GM19328 (cell line): Measurements from ENCODE around the gene LTF.

Experiments
- ATAC-seq: cut with Tn5 transposase; IDR thresholded peaks from one replicate; pipeline ENCODE4 v1.9.1; 2021; ENCODE audit warnings: mild to moderate bottlenecking, moderate library complexity; ENCODE audit not compliant: unreplicated experiment

LTF gene

DNA sequence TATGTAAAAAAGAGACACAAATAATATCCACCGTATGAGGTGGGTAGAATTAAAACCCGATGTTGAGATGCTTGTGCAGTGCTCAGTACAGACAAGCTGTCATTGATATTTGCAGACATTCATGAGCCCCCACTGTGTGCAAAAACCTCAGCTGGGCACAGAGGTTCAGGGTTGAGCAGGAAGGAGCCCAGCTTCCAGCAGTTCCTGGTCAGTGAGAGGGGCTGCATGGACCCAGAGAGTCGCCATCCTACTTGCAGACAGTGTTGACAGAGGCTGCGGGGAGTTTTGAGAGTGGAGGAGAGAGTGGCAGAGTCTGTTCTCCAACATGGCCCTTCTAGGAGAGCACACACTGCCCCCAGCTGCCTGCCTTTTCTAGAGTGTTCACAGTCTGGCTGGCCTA, 6.1 kb upstream of the LTF start:
- no peak for ATAC-seq

DNA sequence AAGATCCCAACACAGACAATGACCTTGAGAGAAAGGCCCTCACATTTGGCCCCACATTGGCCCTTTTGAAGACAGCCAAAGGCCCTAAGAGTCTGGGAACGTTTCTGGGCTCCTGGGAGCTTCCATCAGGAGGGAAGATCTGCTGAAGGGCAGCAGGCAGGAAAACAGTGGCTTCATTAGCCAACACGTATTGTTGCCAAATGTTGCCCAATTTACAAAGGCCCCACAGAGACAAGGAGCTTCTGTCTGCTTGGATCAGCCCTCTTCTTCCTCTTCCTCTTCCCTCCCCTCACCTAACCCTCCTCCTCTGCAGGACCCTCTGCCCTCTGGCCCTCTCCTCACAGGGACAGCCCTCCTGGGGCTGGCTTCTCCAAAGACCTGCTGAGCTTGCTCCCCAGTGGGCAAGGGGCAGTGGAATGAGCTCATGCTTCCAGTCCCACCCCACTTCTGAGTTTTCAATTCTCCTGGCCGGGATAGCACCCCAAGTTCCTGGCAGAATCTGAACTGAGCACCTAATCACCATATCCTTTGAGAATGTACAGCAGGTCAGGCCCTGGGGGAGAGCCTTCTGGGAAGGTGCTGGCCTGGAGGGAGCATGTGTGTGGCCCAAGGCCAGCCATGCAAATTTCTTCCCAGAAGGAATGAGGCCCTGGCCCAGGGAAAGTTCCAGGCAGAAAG, 5.1 kb upstream of the LTF start:
- ATAC-seq, result no peak

DNA sequence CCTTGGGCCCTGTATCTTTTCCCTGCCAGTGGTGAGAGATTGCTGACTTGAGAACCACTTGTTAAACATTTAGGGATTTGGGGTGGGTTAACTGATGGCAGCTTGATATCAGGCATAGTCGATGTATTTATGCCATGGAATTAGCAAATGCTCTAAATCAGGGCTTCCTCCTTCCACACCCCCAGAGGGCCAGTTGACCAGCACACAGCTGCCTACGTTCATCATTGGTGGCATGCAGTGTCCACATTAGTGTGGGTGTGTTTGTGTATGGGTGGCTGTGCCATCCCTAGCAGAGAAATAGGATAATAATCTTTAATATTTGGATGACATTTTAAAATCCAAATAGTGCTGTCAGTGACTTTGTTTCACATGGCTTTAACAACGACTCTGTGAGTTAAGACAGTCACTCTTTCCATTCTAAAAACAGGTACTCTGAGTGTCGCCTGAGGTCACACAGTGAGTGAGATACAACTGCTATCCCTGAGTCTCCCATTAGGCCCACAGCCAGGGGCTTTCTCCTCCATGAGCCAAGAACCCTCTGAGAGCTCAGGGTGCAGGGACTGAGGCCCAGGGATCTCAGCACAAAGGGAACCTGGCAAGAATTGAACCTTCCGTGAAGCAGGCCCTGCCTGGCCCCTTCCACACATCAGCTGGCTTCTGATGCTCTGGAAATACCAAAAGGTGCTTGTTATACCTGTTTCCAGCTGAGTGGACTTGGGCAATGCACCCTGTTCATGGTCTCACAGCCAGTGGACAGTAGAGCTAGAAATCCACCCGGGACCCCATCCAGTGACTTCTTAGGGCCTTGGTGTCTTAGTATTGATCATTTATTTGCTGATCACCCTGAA, 4.3 kb upstream of the LTF start:
- no peak for ATAC-seq

DNA sequence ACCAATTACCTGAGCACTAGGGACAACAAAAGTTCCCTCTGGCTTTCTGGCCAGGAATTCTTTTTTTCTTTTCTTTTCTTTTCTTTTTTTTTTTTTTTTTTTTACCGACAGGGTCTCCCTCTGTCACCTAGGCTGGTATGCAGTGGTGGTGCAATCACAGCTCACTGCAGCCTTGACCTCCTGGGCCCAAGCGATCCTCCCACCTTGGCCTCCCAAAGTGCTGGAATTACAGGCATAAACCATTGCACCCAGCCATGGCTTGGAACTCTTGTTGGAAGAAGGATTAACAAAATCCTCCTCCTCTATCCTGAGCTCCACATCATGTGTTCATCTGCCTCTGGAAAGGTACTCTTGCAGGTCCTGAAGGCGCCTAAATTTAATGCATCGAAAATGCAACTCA, 2.9 kb upstream of the LTF start:
- no peak for ATAC-seq

DNA sequence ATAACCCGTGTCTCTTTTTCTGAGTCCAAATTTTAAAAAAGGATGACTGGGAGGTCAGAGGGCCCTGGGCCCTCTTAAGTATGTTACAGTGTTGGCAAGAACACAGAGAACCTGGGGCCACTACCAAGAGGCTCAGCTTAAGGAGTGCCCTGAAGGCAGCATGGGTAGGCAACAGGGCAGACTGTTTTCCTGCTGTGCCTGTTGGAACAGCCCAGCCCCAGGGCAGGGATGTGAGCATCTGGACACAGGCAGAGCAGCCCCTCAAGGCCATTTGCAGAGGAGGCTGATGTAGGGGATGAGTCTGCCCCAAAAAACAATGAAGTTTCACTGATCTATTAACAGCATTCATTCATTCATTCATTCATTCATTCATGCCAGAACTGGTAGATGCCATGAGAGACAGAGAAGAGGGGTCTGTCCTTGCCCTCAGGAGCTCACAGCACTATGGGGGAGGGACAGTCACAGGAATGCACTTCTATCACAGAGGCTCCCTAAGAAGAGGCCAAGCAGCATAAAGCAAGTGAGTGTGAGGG, 2.2 kb upstream of the LTF start:
- ATAC-seq, result no peak

DNA sequence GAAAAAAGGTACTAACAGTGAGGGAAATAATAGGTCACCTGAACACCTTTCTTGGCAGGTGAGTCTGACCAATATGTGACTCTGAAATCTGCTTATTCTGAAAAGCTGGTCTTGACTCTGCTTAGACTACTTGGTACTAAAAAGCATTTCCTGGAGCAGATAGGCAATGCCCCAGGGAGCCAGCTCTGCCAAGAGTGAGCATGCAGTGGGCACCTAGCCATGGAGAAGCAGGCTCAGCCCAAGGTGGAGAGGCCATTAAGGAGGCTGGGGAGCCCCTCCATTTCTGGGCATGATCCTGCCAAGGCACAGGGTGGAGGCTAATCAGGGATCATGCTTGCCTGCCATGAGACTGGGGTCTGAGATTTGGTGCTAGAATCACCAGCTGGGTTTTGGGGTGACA, 1.6 kb upstream of the LTF start:
- ATAC-seq, result no peak

DNA sequence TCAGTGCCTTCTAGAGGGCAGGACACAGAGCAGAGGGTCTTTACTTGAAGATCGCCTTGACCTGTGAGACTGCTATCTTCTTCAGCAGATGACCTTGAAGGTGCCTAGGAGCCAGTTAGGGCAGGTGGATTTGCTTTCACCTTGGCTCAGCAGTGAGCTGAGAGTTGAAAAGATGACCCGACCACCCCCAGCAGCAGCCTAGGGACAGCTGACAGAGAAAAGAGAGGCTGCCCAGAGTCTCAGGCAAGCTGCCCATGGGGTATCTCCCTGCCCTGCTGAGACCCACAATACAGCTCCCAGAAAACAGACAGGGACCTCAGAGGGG, 453 bp upstream of the LTF start:
- ATAC-seq, result no peak

DNA sequence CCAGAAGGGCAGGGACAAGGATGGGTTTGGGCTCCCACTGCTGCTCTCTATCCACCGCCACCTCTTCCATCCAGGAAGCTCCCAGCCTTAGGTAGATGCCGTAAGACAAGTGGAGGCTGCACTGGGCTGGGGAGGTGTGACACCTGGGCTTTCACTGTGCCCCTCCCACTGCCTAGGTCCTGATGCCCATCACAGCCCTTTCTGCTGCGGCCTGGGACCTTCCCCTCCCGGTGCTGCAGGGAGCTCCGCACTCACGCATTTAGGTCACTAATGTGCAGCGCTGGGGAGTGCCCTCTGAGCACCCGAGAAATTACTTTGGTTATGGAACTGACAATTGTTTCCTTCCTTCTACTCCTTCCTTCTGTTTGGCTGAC, 850 bp downstream of the LTF start:
- ATAC-seq, result no peak

DNA sequence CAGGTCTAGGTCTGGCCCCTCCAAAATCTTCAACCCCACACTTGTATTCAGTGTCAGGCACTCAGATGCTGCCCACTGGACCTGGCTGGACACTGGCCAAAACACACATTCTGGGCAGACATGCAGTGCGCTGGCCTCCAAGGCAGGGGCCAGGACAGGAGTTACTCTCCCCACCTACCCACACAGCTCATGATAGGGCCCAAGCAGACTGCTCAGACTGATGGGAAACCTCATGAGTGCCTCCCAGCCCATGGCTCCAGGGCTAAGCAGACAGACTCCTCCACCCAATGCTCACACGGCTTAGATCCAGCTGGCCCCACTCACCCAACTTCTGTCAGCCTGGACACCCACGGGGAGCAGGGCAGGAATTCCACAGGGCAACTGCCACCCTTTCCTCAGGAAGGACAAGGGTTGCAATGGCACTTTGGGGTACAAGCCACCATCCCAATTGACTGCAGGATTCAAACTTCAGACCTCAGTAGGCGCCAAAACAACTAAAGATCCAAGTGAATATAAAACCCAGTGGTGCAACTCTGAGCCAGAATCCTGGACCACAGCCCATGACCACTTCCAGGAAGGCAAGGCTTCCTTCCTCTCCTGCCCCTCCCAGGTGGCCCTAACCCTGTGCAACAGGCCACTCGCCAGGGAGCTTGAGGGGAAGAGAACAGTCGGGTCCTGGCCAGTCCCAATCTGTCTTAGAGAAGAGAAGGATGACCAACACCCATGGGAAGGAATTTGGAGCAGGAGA, 1.4 kb downstream of the LTF start:
- no peak for ATAC-seq

DNA sequence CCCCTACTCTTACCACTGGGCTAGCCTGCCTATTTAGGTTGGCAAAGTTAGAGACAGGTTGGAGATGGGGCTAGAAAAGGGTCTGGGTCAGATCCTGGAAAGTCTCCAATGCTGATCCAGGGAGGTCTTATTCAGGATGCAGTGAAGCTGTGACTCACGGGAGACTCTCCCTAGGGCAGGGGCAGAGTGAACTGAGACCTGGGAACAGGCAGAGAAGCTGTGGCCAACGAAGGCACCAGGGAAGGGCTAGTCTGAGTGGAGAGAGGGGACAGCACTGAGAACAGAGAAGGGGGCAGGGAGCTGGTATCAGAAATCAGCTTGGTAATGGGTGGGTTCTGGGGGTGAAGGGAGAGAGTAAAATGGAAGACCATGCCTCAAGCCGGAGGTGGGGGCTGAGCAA, 2.2 kb downstream of the LTF start:
- no peak for ATAC-seq

DNA sequence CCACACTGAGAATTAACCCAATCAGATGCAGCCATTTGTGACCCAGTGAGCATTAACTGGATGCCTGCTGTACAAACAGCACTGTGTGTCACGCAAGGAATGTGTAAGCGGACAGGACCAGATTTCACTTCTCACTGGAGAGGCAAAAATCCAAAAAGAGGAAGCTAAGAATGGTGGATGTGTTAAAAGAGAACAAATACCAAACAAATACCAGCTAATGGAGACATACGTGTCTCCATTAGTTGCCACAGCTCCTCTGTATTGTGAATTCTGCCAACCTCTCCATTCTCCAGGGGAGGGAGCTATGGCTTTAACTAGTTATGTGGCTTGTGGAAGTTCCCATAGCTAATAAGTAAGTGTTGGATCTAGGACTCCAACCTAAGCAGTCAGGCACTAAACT, 2.6 kb downstream of the LTF start:
- ATAC-seq, result no peak

DNA sequence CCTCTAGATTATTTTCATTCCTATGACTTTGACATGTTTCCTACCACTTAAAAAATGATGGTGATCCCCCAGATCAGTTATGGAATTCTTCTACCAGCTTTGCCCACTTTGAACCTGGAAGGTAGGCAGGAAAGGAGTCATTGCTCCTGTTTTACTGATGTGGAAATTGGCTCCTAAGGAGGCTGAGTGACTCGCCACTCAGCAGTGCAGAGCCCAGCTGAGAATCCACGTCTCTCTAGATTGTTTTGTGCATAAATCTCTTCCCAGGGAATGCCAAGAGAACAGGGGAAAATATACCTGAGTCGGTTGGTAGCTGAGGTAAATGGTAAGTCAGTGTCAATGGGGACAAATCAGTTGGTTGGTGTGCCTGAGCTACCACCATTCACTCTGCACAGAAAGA, 4.7 kb downstream of the LTF start:
- no peak for ATAC-seq

DNA sequence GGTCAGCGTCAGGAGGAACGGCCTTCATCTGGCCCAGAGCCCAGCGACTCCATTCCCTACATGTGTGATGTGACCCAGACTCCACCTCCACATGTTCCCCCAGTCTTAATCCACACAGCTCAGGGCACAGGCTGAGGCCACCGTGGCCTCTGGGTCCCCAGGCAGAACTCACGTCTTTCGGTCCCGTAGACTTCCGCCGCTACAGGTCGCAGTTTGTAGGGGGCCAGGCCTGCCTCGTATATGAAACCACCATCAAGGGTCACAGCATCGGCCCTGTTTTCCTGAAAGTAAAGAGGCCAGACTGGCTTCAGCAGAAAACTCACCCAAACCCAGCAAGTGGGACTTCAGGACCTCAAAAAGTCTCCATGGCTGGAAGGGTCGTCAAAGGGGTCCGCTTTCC, 8.6 kb downstream of the LTF start:
- no peak for ATAC-seq

DNA sequence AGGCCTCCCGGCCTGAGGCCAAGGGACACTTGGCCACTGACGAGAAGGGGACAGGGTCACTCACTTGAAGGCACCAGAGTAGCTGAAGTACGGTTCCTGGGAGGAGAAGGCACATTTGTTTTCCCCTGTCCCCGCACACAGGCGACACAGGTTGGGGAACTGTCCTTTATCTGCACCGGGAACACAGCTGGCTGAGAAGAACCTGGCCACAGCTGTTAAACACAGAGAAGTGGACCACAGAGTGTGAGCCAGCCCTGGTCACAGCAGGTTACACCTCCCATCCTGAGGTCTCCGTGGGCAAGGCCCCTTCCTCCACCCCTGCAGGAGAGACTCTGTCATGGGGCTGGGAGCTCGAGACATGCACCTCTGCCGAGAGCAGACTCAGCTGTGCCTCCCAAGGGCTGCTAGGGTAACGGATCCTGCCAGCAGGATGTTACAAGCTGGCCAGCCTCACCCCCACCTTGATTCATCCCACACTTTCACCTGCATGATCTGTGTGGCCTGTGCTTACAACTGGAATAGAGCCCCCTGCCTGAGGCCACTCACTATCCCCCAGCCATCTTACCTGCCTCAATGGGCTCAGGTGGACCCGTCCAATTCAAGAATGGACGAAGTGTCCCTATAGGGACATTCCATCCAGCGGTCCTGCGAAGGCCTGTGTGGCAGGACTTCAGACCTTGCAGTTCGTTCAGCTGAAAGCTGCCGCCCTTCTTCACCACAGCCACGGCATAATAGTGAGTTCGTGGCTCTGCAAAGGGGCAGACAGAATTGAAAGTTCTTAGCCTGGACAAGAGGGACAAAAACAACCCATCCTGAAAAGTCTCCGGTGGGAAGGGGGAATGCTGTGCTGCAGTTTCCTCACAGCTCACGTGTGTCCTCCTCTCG, 9.2 kb downstream of the LTF start:
- no peak for ATAC-seq

DNA sequence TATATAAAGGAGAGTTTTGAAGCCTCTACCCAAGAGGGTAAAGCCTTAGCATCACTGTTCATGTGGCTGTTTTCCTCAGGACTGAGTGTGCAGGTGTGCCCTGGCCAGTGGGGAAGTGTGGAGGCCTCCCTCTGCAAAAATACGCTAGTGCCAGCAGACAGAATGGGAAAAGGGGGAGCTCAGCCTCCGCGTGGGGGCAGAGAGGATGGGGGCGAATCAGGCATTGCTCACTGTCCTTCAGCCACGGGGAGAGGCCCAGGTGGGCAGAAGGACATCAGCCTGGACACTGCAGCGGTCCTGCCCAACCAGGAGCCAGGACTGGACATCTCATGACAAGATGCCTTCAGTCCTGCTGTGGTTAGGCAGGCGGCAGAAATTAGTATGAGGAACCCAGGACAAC, 10.1 kb downstream of the LTF start:
- no peak for ATAC-seq

DNA sequence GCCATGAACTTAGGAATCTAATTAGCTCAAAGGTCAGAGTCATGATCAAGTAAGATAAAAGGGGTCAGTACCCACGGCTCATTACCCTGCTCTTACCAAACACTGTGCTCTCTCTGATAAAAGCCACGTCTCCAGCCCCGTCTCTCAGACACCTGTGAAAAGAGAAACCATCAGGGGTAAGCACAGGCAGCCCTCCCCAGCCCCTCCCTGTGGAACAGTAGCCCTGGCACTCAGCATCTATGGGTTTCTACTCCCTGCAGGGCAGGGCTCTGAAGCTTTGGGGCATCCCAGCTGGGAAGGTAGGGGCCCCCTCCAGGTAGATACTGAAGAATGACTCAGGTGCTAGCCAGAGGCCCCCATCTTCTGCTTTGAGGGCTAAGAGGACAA, 10.5 kb downstream of the LTF start:
- no peak for ATAC-seq

DNA sequence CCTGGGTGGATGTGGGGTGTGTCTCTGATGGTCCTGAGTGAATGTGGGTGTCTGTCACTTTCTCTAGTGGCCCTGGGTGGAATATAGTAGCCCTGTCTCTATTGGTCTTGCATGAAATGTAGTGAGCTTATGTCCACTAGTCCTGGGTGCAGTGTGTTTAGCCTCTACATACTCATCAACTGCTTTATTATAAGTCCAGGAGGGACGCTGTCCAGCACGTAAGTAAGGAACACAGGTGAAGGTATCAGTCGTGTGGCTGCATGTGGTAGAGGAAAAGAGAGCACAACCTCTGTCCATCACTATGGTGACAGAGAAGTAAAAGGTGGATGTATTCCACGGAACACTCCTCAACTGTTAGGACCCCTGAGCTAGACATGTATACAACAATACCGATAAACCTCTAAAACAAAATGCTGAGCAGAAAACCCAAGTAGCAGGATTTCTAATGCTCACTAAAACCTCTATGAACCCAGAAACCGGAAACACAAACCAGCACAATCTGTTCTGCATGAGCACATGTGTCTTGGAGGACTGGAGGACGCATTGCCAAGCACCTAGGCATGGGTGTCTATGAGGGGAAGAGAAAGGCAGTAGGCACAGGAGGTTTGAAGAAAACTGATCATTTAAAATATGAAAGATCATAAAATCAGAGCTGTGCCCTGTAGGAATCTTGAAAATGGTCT, 11.0 kb downstream of the LTF start:
- no peak for ATAC-seq

DNA sequence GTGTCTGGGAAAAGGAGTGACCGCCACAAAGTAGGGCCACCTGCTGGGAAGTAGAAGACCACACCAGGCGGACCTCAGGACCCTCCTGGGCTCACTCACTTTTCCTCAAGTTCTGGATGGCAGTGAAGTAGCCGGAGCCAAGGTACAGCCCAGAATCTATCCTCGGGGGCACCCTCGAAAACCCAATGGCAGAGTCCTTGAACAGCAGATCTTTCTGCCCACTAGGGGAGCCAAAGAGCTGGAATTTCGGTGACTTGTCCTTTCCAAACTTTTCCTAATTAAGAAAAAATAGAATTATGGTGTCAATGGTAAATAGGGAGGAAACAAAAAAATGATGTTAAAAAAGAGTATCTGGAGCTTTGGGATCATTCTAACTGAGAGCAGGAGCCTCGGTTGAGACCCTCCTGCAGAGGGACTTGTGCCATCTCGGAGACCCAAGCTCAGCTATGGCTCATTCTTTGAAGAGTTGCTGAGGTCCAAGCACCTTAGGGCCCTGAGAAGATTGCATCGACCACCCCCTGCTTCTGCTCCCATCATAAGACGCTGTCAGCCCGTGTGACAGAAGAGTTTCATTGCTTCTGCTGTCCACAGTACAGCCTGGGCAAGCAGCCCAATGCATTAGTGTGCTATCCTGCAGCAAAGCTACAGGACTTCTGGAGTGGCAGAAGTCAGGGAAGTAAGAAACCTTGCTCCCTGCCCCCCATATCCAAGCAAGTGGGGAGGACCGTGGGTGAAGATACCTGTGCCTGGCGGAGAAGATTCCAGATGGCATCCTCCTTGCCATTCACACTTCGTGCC, 14.8 kb downstream of the LTF start:
- no peak for ATAC-seq

DNA sequence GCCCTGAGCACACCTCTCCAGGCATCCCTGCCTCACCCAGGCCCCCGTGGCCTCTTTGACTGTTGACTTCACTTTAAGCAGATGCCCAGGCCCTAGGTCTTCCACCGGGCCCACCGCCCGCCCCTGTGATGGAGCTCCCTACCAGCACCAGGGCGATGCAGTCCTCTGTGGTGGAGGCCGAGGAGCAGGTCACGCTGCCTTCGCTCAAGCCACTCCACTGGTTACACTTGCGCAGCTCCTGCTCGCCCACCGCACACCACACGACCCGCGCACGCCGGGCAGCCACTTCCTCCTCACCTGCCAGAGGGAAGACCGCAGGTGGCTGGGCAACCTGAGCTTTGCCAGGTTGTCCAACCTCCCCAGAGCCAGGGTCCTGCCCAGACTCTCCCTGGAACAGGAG, 16.0 kb downstream of the LTF start:
- ATAC-seq, result no peak
